ENCODE measurements around the gene TRNAU1AP. TPM values are rescaled to one million over a fixed set of nuclear protein-coding genes. Genes with fewer than 3 reads are reported as not detected.

TRNAU1AP gene
- 19.5 to 23.8 TPM (median 22.9 TPM) in 5 replicates for total RNA-seq (2022; extraction: Qiagen RNA extraction; ENCODE audit: low read depth)

DNA sequence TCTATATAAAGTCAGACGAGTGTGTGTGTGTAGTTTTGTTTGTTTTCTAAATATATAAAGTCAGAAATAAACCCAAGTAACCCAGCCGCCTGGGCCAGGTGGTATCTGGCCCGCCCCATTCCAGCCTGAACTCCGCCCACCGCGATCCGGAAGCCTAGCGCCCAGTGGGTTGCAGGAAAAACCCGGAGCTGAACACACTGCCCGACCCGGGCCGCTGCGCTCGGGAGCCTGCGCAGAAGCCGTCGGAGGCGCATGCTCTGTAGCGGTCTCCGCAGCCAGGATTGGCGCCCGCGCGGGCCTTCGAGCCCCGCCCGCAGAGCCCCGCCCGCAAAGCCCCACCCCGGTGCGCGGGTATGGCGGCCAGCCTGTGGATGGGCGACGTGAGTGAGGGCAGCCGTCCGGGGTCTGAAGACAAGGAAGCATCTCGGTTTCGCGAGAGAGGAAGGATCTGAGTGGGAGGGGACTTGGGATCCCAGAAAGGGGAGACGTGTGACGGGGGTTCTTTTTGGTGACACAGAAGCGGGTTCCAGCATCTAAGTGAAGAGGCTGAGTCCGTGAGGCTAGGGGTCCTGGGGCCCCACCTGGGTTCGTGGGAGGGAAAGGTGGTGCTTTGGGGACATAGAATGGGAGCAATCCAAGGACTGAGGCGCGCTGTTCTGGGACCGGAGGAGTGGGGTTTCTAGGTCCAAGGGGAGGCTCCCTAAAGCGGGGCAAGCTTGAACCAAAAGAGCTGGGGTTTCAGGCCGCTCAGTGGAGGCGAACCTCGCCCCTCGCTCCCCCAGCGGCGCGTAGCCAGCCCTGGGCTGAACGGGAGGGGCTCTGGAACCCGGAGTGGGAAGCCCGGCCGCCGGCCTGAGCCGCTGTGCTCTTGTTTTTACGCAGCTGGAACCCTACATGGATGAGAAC is at the start of gene TRNAU1AP:
Gene TRNAU1AP, plus strand, starts transcription at position 328 of the 906 bp plus-strand sequence. Its CDS starts 26 bp downstream, at position 354.

GRCh38 chr1:28505406-28506187 is 47.3 kb upstream of the TRNAU1AP start, which contains the start of gene RCC1:
TSS of gene RCC1 (plus strand) at chr1:28506043. CDS start at chr1:28529867, 23,824 bp downstream.

GRCh38 chr1:28591708-28592320 is 38.9 kb downstream of the TRNAU1AP start, which contains the start of gene RAB42:
TSS of gene RAB42 (plus strand) at chr1:28592265. CDS start at chr1:28592512, 247 bp downstream.

Other genes with a start within 250 kb of the TRNAU1AP start
- gene MED18, start 224.0 kb upstream of the TRNAU1AP start, total RNA-seq (2022; extraction: Qiagen RNA extraction; ENCODE audit: low read depth) = 14.9 to 16.7 TPM (median 16.2 TPM) in 5 replicates
- gene PHACTR4, start 183.3 kb upstream of the TRNAU1AP start, total RNA-seq (2022; extraction: Qiagen RNA extraction; ENCODE audit: low read depth) = 15.5 to 25.4 TPM (median 21.5 TPM) in 5 replicates
- 75.3 to 82.4 TPM (median 80.5 TPM) in 5 replicates for gene RCC1, start 47.0 kb upstream of the TRNAU1AP start, total RNA-seq (2022; extraction: Qiagen RNA extraction; ENCODE audit: low read depth)
- 1.9 to 2.3 TPM (median 2.2 TPM) in 5 replicates for gene RAB42, start 39.2 kb downstream of the TRNAU1AP start, total RNA-seq (2022; extraction: Qiagen RNA extraction; ENCODE audit: low read depth)
- 13.3 to 14.2 TPM (median 14.0 TPM) in 5 replicates for gene TAF12, start 90.0 kb downstream of the TRNAU1AP start, total RNA-seq (2022; extraction: Qiagen RNA extraction; ENCODE audit: low read depth)
- gene RNU11, start 95.5 kb downstream of the TRNAU1AP start, total RNA-seq (2022; extraction: Qiagen RNA extraction; ENCODE audit: low read depth) = not detected in 5 replicates
- 5.6 to 7.3 TPM (median 6.4 TPM) in 5 replicates for gene GMEB1, start 115.7 kb downstream of the TRNAU1AP start, total RNA-seq (2022; extraction: Qiagen RNA extraction; ENCODE audit: low read depth)
- gene YTHDF2, start 183.9 kb downstream of the TRNAU1AP start, total RNA-seq (2022; extraction: Qiagen RNA extraction; ENCODE audit: low read depth) = 51.7 to 59.5 TPM (median 55.6 TPM) in 5 replicates

Data from A549 treated with RU486 at 1 μM for 4 hours (cell line).